ENCODE data around the gene ITK.

Gene ITK

GRCh38 chr5:157161996-157162395 is 18.6 kb upstream of the ITK start:
- TF ChIP-seq CTCF (IDR thresholded peaks at IDR 0.05; ENCODE audit: insufficient read depth, low read depth, low read length, missing control alignments): no peak
- H3K4me3 ChIP-seq (ENCODE audit: low read length): no peak overlapping the region
- no peak for DNase-seq (ENCODE audit: low read depth)

GRCh38 chr5:157162919-157163510 is 17.6 kb upstream of the ITK start:
- no peak for TF ChIP-seq CTCF (IDR thresholded peaks at IDR 0.05; ENCODE audit: insufficient read depth, low read depth, low read length, missing control alignments)
- H3K4me3 ChIP-seq (ENCODE audit: low read length): no peak overlapping the region
- no peak for DNase-seq (ENCODE audit: low read depth)

GRCh38 chr5:157164521-157164920 is 16.1 kb upstream of the ITK start:
- no peak overlapping the region for H3K4me3 ChIP-seq (ENCODE audit: low read length)
- TF ChIP-seq CTCF (IDR thresholded peaks at IDR 0.05; ENCODE audit: insufficient read depth, low read depth, low read length, missing control alignments): no peak
- no peak for DNase-seq (ENCODE audit: low read depth)

GRCh38 chr5:157165261-157165660 is 15.4 kb upstream of the ITK start:
- no peak for TF ChIP-seq CTCF (IDR thresholded peaks at IDR 0.05; ENCODE audit: insufficient read depth, low read depth, low read length, missing control alignments)
- H3K4me3 ChIP-seq (ENCODE audit: low read length): no peak overlapping the region
- DNase-seq (ENCODE audit: low read depth): no peak

GRCh38 chr5:157165668-157166067 is 15.0 kb upstream of the ITK start:
- no peak for DNase-seq (ENCODE audit: low read depth)
- H3K4me3 ChIP-seq (ENCODE audit: low read length): no peak overlapping the region
- TF ChIP-seq CTCF (IDR thresholded peaks at IDR 0.05; ENCODE audit: insufficient read depth, low read depth, low read length, missing control alignments): no peak

GRCh38 chr5:157166214-157167213 is 14.1 kb upstream of the ITK start, which contains the start of gene GARIN3:
Gene GARIN3, minus strand, starts transcription at chr5:157166264. Its CDS starts 96 bp downstream, at chr5:157166168.
- H3K4me3 ChIP-seq (ENCODE audit: low read length): no peak within 1 kb of the TSS
- DNase-seq (ENCODE audit: low read depth): no peak
- TF ChIP-seq CTCF (IDR thresholded peaks at IDR 0.05; ENCODE audit: insufficient read depth, low read depth, low read length, missing control alignments): no peak

All from epithelial cell of esophagus (primary cell).